SJSA1 (cell line): ENCODE results near the gene ICE1. TPM values are rescaled to one million over a fixed set of nuclear protein-coding genes. Genes with fewer than 3 reads are reported as not detected.
"Not testable (repeated sequence)": the region's sequence is repeated elsewhere in the genome, so short reads cannot be mapped to it uniquely, and the experiment has no call there.

Experiments used
- DNase-seq, 2 experiments: peaks; one replicate each; pipeline ENCODE4 v3.0.0-alpha.2; 2015 to 2020; ENCODE audit warnings: low spot score in 2 of 2, low read depth in 1 of 2
- H3K27ac ChIP-seq: fragments of 250-450 bp; sonication (Bioruptor Pico); 2 replicates; pipeline ENCODE4 v1.5.1; 2020; ENCODE audit warnings: mild to moderate bottlenecking, moderate library complexity
- H3K27me3 ChIP-seq: fragments of 250-450 bp; sonication (Bioruptor Pico); replicated peaks from 2 replicates; pipeline ENCODE4 v1.5.1; 2020; ENCODE audit warnings: mild to moderate bottlenecking, moderate library complexity
- H3K36me3 ChIP-seq: fragments of 250-450 bp; sonication (Bioruptor Pico); 2 replicates; pipeline ENCODE4 v1.5.1; 2020; ENCODE audit warnings: mild to moderate bottlenecking
- H3K4me1 ChIP-seq: fragments of 250-450 bp; sonication (Bioruptor Pico); replicated peaks from 2 replicates; pipeline ENCODE4 v1.6.1; 2021; ENCODE audit warnings: mild to moderate bottlenecking
- H3K4me3 ChIP-seq: fragments of 250-450 bp; sonication (Bioruptor Pico); 2 replicates; pipeline ENCODE4 v1.5.1; 2020; ENCODE audit warnings: mild to moderate bottlenecking
- H3K9me3 ChIP-seq: fragments of 250-450 bp; sonication (Bioruptor Pico); replicated peaks from 2 replicates; pipeline ENCODE4 v1.5.1; 2020; ENCODE audit warnings: mild to moderate bottlenecking
- total RNA-seq: library from RNA; depleted of rRNA; stranded (reverse); fragments of >200 nt; shearing (Covaris generic); gene quantifications from 2 replicates; pipeline ENCODE4 v1.2.3, GENCODE V29; 2014

ICE1 gene
- total RNA-seq, 1 experiment from 2014 or later = 32.8 TPM

DNA sequence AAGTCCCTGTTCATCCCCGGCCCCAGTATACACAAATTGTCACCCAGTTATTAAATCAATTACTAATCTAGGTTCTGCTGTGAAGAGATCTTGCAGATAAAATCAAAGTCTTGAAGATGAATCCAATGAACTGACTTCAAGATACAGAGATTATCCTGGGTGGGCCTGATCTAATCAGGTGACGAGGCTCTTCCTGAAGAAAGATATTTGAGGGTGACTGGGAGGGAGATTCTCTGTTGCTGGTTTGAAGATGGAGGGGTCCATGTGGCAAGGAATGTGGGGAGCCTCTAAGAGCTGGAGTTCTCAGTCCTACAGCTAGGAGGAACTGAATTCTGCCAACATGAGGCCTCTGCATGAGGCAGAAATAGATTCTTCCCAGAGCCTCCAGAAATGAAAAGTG is 36.1 kb upstream of the ICE1 start:
- H3K4me1 ChIP-seq = peaks cover 9% of the 10 kb centered on the region
- no peak overlapping the region for H3K4me3 ChIP-seq
- DNase-seq = no peak
- H3K27me3 ChIP-seq = no peaks in the 10 kb centered on the region
- H3K36me3 ChIP-seq = no peaks in the 10 kb centered on the region
- no peak overlapping the region for H3K27ac ChIP-seq
- no peaks in the 10 kb centered on the region for H3K9me3 ChIP-seq

DNA sequence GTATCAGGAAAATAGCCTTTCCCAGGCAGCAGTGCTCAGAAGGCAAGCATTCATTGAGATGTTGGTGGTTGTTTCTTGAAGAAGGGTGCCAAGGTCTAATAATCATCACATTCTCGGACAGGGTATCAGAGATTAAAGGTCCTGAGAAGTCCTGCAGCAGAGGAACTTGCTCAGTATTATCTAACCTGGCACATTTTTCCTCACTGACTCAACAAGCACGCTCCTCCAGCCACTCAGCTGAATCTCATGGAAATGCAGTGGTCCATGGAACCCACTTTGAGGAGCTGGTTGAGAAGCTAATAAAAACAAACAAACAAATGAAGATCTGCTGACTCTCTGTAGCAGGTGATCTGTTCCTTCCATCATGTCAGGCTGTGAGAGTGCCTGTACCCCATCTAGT is 35.3 kb upstream of the ICE1 start:
- no peaks in the 10 kb centered on the region for H3K9me3 ChIP-seq
- no peaks in the 10 kb centered on the region for H3K27me3 ChIP-seq
- H3K4me3 ChIP-seq = no peak overlapping the region
- no peaks in the 10 kb centered on the region for H3K36me3 ChIP-seq
- peak in 1 of 2 experiments; percentile 40 for DNase-seq
- H3K4me1 ChIP-seq = peaks cover 9% of the 10 kb centered on the region
- no peak overlapping the region for H3K27ac ChIP-seq

DNA sequence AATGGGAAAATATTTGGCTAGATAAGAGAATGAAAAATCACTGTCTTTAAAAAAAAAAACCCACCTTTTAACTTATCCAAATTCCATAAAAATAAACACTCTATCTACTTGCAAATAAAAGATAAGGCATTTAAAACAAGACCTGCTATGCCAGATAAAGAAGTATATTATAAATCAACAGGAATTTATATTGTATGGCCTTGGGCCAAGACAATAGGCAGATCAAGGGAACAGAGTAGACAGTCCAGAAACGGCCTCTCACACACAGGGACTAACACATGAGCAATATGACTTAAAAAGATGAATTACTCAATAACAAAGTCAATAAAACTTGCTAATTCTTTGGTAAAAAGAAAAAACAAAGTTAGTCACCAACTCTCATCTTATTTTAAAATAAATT is 34.7 kb upstream of the ICE1 start:
- Histone ChIP-seq H3K36me3 (no peaks in the 10 kb centered on the region), H3K4me1 (peaks cover 9% of the 10 kb centered on the region), H3K9me3 (no peaks in the 10 kb centered on the region), H3K4me3 (no peak overlapping the region), H3K27ac (no peak overlapping the region), H3K27me3 (no peaks in the 10 kb centered on the region)
- no peak for DNase-seq

DNA sequence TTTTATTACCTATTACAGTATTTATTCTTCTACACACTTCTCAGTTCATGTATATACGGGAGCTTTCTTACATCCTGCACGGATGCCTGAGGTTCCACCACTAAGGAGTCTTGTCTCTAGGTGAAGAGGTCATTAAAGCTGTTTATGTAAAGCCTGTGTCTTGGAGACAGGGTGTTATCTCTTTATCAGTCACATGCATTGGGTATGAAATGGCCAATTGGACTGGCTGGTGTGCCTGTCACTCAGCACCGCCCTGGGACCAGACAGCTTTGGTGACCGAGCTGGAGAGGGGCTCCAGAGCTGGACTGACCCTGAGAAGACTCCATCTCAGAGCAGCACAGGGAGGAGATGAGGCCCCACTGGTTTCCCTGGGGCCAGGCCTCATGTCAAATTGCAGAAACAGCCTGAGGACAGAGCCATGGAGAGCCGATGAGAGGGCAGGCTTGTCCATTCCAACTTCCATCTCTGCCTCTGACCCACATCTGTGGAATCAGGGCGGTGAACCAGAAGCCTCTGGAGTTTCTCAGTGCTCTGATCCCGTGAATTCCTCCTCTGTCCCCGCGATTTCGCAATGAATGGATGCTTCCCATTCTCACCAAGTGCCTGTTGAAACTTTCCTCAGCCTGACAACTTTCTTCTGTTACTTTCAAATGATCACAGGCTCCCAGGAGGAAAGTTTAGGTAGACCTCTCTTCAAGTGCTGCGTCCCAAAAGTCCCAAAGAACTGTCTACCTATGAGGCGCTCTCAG is 32.2 kb upstream of the ICE1 start:
- not testable (repeated sequence) for H3K4me1 ChIP-seq, H3K9me3 ChIP-seq, H3K27ac ChIP-seq, DNase-seq, H3K4me3 ChIP-seq, H3K36me3 ChIP-seq, H3K27me3 ChIP-seq

DNA sequence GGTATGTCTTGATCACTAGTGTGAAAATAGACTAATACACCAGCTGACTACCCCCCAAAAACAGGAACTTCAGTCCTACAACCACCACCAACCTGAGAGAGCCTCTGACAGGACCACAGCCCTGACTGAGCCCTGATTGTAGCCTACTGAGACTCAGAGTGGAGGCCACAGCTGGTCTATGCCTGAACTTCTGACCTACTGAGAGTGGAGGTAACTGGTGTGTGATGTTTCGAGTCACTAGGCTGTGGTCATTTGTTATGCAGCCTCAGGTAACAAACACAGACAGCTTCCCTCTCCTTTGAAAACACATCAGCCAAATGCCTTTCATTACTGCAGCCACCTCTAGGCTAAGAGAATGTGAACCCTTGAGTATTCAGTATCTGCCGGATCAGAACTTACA is 30.0 kb upstream of the ICE1 start:
- not testable (repeated sequence) for DNase-seq, H3K27me3 ChIP-seq, H3K4me1 ChIP-seq

DNA sequence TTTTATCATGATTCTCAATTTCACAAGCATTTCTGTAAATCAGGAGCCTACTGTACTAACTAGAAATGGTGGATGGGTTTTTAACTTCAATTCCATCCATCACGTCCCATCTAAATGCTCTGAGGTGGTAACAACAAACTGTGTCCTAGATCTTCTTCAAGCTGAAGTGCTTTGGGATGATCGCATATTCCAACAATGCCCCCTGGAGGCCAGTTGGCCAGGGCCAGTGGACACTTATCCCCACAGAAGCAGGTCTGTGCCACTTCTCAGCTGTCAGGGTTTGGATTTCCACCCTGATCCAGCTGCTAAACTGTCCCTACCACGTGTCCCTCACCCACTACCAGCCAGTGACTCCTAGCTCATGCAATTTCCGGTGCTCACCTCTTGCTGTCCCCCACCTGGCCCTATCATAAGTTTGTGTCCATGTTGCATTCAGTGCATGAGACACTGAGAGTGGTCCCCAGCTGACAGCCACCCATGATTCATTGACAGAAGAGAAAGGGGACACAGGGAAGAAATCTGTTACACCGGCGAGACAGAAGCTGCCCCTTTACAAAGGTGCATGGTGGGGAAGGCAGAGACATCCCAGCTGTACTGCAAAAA is 28.0 kb upstream of the ICE1 start:
- not testable (repeated sequence) for H3K27ac ChIP-seq, H3K27me3 ChIP-seq, H3K36me3 ChIP-seq, H3K4me3 ChIP-seq, H3K9me3 ChIP-seq, H3K4me1 ChIP-seq
- DNase-seq = peak; percentile 60 to 83

More for the DNA sequence above, 30.0 kb upstream of the ICE1 start:
- not testable (repeated sequence) for H3K27ac ChIP-seq, H3K36me3 ChIP-seq, H3K4me3 ChIP-seq, H3K9me3 ChIP-seq

DNA sequence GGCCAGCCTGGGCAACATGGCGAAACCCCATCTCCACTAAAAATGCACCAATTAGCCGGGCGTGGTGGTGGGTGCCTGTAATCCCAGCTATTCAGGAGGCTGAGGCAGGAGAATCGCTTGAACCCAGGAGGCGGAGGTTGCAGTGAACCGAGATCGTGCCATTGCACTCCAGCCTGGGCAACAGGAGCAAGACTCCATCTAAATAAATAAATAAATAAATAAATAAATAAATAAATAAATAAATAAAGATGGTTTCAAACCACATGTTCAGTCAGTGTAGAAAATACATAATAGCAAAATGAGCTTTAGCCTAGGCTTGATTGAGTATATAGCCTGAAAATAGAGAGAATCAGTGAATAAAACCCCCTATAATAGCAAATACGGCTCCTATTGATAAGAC is 27.4 kb upstream of the ICE1 start:
- H3K27ac ChIP-seq, H3K9me3 ChIP-seq, H3K4me1 ChIP-seq, H3K36me3 ChIP-seq, H3K4me3 ChIP-seq, H3K27me3 ChIP-seq, DNase-seq: not testable (repeated sequence)

DNA sequence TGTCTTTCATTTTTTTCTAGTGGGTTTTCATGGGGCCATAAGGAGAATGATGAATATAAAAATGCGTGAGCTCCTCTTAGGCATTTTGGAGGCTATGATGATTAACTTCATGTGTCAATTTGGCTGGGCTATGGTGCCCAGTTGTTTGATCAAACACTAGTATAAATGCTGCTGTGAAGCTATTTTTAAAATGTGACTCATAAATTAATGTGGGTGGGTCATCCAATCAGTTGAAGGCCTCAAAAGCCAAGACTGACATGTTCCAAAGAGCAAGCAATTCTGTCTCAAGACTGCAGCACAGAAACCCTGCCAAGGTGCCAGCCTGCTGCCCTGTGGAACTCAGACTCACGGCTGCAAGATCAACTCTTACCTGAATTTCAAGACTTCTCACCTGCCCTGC is 24.4 kb upstream of the ICE1 start:
- no peaks in the 10 kb centered on the region for H3K4me1 ChIP-seq
- no peaks in the 10 kb centered on the region for H3K36me3 ChIP-seq
- no peaks in the 10 kb centered on the region for H3K9me3 ChIP-seq
- no peak overlapping the region for H3K4me3 ChIP-seq
- H3K27ac ChIP-seq = no peak overlapping the region
- no peak for DNase-seq
- H3K27me3 ChIP-seq = no peaks in the 10 kb centered on the region; the same call in 1 of the 2 replicates

DNA sequence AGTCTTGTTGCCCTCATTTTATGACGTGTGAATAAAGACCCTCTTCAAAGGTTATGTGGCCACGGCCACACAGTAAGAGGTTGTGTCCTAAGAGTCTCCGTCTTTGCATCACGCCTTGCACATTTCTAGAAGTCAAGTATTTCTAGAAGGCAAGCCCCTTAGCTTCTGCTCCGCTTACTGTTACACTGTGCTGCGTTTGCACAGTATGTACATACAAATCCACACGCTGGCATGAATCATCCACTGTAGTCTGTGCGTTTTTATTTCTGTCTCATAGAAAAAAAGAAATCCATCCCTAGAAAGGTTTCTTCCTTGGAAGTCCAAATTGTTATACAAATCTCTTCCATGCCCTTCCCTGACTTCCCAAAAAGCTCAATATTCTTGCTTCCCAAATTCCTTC is 21.4 kb upstream of the ICE1 start:
- DNase-seq = no peak
- Histone ChIP-seq H3K4me3 (no peak overlapping the region), H3K9me3 (no peaks in the 10 kb centered on the region), H3K27me3 (no peaks in the 10 kb centered on the region; the same call in 1 of the 2 replicates), H3K27ac (no peak overlapping the region), H3K36me3 (no peaks in the 10 kb centered on the region), H3K4me1 (no peaks in the 10 kb centered on the region)

DNA sequence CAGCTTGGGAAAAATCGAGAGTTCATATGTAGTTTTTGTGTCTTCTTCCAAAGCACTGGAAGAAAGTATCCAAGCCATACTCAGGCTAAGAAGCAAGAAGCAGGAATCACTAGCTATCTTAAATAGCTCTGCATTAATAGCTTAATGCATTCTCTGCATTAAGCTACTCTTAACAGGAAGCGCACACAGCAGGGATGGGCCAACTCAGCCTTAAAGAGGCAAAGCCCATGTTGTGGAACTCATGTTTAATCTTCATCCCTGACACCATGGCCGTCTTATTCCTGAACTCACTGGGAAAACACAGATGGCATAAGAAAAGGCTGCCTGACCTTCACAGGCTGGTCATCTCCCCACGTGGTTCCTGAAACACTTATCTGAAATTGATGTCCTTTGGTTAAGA is 18.7 kb upstream of the ICE1 start:
- no peak overlapping the region for H3K27ac ChIP-seq

DNA sequence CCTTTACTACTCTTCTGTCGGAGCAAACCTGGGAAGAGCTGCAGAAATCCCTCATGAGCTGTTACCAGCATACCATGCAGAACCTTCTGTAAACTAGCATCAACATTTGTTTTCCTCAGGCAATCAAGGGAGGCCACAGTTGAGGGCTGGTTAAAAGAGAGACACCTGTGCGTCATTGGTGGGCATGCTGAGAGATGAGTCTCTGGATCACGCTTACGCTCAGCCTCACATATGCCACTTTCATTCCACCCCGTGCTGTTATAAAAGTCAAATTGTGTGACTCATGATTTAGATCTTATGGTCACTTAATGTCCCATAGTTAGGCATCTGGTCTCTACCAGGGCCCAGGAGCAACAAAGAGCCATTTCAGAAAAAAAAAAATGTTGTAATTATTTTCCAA is 18.1 kb upstream of the ICE1 start:
- no peaks in the 10 kb centered on the region; the same call in 1 of the 2 replicates for H3K4me1 ChIP-seq
- no peak overlapping the region for H3K4me3 ChIP-seq
- H3K27ac ChIP-seq = no peak overlapping the region
- H3K36me3 ChIP-seq = no peaks in the 10 kb centered on the region
- H3K27me3 ChIP-seq = peaks cover 3% of the 10 kb centered on the region; the same call in 1 of the 2 replicates
- H3K9me3 ChIP-seq = peaks cover 7% of the 10 kb centered on the region; the same call in 1 of the 2 replicates
- no peak for DNase-seq

More for the DNA sequence above, 18.7 kb upstream of the ICE1 start:
- Histone ChIP-seq H3K4me3 (no peak overlapping the region), H3K27me3 (peaks cover 3% of the 10 kb centered on the region; the same call in 1 of the 2 replicates), H3K4me1 (no peaks in the 10 kb centered on the region; the same call in 1 of the 2 replicates), H3K9me3 (peaks cover under 1% of the 10 kb centered on the region; the same call in 1 of the 2 replicates), H3K36me3 (no peaks in the 10 kb centered on the region)
- no peak for DNase-seq

DNA sequence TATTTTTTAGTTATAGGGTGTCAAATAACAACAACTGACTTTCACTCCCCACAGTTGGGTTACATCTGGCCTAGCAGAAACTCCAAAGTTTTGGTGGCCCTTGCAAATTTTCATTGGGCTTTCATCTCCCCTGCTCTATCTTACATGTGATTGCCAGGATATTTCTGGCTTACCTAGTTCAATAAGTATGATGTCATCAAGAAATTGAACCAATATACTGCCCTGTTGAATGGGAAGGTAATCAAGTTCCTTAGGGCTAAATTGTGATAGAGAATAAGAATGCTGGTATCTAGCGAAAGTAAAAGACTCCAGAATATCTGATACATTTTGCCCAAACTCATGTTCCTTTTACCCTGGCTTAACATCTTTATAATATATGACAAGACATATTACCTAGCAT is 17.0 kb upstream of the ICE1 start:
- no peaks in the 10 kb centered on the region; the same call in 1 of the 2 replicates for H3K4me1 ChIP-seq
- H3K27ac ChIP-seq = no peak overlapping the region
- DNase-seq = no peak
- peaks cover 3% of the 10 kb centered on the region; the same call in 1 of the 2 replicates for H3K27me3 ChIP-seq
- H3K36me3 ChIP-seq = no peaks in the 10 kb centered on the region
- no peak overlapping the region for H3K4me3 ChIP-seq
- H3K9me3 ChIP-seq = peaks cover 7% of the 10 kb centered on the region; the same call in 1 of the 2 replicates

DNA sequence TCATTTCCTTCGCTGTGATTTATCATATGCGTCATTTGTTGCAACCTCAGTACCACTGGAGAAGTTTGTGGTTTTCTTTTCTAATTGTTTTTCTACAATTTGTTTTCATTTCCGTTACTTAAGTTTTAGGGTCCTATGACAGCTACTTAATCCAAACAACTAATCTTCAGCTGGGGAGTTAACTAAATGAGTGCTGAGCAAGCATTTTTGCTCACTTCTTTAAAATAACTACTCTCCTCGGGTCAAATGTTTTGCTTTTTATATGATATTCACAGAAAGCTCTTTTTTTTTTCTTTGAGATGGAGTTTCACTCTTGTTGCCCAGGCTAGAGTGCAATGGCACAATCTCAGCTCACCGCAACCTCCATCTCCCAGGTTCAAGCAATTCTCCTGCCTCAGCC is 14.6 kb upstream of the ICE1 start:
- Histone ChIP-seq H3K4me3 (no peak overlapping the region), H3K9me3 (peaks cover 7% of the 10 kb centered on the region; the same call in 1 of the 2 replicates), H3K36me3 (no peaks in the 10 kb centered on the region), H3K27ac (no peak overlapping the region), H3K4me1 (no peaks in the 10 kb centered on the region; the same call in 1 of the 2 replicates), H3K27me3 (0 out of 2 replicates have a peak, but pooled peaks cover 3% of the 10 kb centered on the region)
- DNase-seq = no peak

DNA sequence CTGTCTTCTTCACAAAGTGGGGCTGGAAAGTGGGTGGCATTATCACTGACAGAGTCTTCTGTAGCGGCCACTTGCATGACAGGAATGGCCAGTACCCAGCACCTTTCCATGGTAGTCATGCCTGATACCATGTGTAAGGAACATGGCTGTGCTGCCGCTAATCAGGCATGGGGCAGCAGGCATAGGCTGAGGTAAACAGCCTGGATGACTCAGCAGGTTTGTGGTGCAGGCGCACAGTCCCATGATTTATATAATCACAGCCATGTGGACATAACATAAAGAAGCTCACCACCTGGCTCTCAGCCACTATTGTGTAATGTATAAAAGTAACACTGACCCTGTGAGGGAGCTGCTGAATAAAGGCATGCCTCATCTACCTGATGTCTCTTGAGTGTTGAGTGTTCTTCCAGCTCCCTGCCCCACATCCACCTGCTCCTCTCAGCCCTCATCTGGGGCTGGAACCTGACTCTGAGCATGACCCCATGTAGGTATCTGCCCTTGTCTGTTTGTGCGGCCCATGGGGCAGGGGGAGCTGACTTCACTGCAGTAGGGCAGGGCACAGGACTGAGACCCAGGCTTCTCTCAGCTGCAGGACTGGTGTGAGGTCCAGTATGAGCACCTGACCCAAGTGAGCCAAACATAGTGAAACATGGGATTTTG is 13.2 kb upstream of the ICE1 start:
- Histone ChIP-seq H3K36me3 (no peaks in the 10 kb centered on the region), H3K9me3 (peaks cover 7% of the 10 kb centered on the region; the same call in 1 of the 2 replicates), H3K4me1 (no peaks in the 10 kb centered on the region; the same call in 1 of the 2 replicates), H3K27me3 (0 out of 2 replicates have a peak, but pooled peaks cover 3% of the 10 kb centered on the region), H3K27ac (no peak overlapping the region), H3K4me3 (no peak overlapping the region)
- DNase-seq = no peak
